Esophagus squamous epithelium (tissue), 5 donors: ENCODE measurements around the gene KLHL35. TPM values are rescaled to one million over a fixed set of nuclear protein-coding genes. Genes with fewer than 3 reads are reported as not detected.

Experiments
- DNase-seq: peaks from one replicate; lab custom pipeline; 2025; lab: John Stamatoyannopoulos, UW
- H3K27ac ChIP-seq, 4 donors: fragments of 200-600 bp; sonication (generic); one replicate each; pipeline ENCODE4 v1.5.1; 2016 to 2019; ENCODE audit warnings: mild to moderate bottlenecking in 1 of 4
- H3K27me3 ChIP-seq, 4 donors: fragments of 200-600 bp; sonication (generic); 1 replicate in 3 of 4; 2 replicates in 1 of 4; pipeline versions ENCODE4 v1.5.1 to v1.6.0; 2017 to 2021; ENCODE audit warnings: antibody characterized with exemption in 1 of 4
- H3K36me3 ChIP-seq, 3 donors: fragments of 200-600 bp; sonication (generic); one replicate each; pipeline ENCODE4 v1.5.1; 2016 to 2019
- H3K4me1 ChIP-seq, 3 donors: fragments of 200-600 bp; sonication (generic); one replicate each; pipeline ENCODE4 v1.5.1; 2017 to 2019
- H3K4me3 ChIP-seq, 4 donors: fragments of 200-600 bp; sonication (generic); 1 replicate in 3 of 4; 2 replicates in 1 of 4; pipeline ENCODE4 v1.5.1; 2016 to 2019; ENCODE audit warnings: mild to moderate bottlenecking in 2 of 4, moderate library complexity in 1 of 4
- H3K9me3 ChIP-seq, 3 donors: fragments of 200-600 bp; sonication (generic); one replicate each; pipeline ENCODE4 v1.5.1; 2016 to 2019
- POLR2A ChIP-seq, 4 donors: fragments of 450-650 bp; IDR thresholded peaks; one replicate each; pipeline ENCODE4 v1.6.1; 2017; ENCODE audit warnings: antibody characterized with exemption in 4 of 4, mild to moderate bottlenecking in 4 of 4, moderate library complexity in 3 of 4
- WGBS, 2 donors: methylation state at CpG; one replicate each; pipeline ENCODE4 v1.1.5; 2018; 5-methylcytosine and 5-hydroxymethylcytosine counted together
- intact Hi-C: fragments of 100-400 bp; cut with DNase I; formaldehyde crosslinking; loops from one replicate; pipeline ENCODE4 v1.15.0; 2022
- total RNA-seq, 4 donors: library from RNA; depleted of rRNA; stranded (reverse); fragments of >200 nt; gene quantifications; one replicate each; pipeline ENCODE4 v1.1.0, GENCODE V29; 2016
- TF ChIP-seq, protein P1 (sequence below), 6 experiments: fragments of 450-650 bp in 4 of 6; fragments of 200-600 bp in 2 of 6; sonication (generic) in 2 of 6; IDR thresholded peaks; one replicate each; pipeline ENCODE4 v1.5.1; 2016 to 2019; ENCODE audit warnings: antibody characterized with exemption in 6 of 6, mild to moderate bottlenecking in 4 of 6, moderate library complexity in 4 of 6
- donor health status: DM: yes; HTN: yes; CAD: no.

The KLHL35 gene, protein sequence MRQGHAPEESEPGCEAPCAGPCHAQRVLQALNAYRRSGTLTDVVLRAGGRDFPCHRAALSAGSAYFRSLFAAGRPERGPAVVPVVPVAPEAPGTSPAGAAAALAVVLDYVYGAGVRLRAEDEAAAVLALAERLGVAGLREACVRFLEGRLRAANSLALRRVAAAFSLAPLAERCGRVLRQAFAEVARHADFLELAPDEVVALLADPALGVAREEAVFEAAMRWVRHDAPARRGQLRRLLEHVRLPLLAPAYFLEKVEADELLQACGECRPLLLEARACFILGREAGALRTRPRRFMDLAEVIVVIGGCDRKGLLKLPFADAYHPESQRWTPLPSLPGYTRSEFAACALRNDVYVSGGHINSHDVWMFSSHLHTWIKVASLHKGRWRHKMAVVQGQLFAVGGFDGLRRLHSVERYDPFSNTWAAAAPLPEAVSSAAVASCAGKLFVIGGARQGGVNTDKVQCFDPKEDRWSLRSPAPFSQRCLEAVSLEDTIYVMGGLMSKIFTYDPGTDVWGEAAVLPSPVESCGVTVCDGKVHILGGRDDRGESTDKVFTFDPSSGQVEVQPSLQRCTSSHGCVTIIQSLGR
- under 1 TPM in 3 of 4 donors, not detected in 1; 0.62 to 0.95 (median 0.91) TPM for total RNA-seq

DNA sequence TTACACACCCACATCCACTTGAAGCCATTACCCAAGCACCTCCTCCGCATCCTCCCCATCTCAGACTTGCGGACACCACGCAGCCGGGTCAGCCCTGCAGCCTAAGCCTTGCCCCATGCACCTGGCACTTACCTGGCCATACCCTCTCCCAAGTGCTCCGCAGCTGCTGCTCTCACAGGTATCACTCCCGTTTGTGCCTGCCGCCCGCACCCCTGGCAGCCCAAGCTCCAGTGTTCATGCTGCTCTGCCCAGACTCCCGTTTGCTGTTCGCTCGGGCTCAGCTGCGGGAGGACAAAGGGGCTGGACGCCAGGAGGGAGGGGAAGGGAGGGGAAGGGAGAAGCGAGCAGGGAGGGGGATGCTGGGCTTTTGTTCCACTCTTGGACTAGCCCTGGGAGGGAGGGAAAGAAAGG is at the start of gene KLHL35:
Gene KLHL35, minus strand, starts transcription at position 293 of the 411 bp plus-strand sequence. CDS start 2,574 bp downstream, outside the sequence.
- Histone ChIP-seq H3K4me3 (no peak within 1 kb of the TSS), H3K27ac (no peak within 1 kb of the TSS), H3K36me3 (no peaks in the 10 kb centered on the region), H3K9me3 (no peaks in the 10 kb centered on the region), H3K27me3 (peaks cover 0 to 70% (median 5%) of the 10 kb centered on the region in 4 donors), H3K4me1 (peaks cover 3 to 32% (median 18%) of the 10 kb centered on the region in 3 donors)
- no peak for TF ChIP-seq POLR2A (IDR thresholded peaks at IDR 0.05)
- TF ChIP-seq, protein P1, sequence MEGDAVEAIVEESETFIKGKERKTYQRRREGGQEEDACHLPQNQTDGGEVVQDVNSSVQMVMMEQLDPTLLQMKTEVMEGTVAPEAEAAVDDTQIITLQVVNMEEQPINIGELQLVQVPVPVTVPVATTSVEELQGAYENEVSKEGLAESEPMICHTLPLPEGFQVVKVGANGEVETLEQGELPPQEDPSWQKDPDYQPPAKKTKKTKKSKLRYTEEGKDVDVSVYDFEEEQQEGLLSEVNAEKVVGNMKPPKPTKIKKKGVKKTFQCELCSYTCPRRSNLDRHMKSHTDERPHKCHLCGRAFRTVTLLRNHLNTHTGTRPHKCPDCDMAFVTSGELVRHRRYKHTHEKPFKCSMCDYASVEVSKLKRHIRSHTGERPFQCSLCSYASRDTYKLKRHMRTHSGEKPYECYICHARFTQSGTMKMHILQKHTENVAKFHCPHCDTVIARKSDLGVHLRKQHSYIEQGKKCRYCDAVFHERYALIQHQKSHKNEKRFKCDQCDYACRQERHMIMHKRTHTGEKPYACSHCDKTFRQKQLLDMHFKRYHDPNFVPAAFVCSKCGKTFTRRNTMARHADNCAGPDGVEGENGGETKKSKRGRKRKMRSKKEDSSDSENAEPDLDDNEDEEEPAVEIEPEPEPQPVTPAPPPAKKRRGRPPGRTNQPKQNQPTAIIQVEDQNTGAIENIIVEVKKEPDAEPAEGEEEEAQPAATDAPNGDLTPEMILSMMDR (IDR thresholded peaks at IDR 0.05), result no peak
- intact Hi-C loops, result no loop called here
- DNase-seq, result no peak
- WGBS, 2 donors, result 30 to 46% methylated on average over 6 to 12 of the region's 14 CpGs

DNA sequence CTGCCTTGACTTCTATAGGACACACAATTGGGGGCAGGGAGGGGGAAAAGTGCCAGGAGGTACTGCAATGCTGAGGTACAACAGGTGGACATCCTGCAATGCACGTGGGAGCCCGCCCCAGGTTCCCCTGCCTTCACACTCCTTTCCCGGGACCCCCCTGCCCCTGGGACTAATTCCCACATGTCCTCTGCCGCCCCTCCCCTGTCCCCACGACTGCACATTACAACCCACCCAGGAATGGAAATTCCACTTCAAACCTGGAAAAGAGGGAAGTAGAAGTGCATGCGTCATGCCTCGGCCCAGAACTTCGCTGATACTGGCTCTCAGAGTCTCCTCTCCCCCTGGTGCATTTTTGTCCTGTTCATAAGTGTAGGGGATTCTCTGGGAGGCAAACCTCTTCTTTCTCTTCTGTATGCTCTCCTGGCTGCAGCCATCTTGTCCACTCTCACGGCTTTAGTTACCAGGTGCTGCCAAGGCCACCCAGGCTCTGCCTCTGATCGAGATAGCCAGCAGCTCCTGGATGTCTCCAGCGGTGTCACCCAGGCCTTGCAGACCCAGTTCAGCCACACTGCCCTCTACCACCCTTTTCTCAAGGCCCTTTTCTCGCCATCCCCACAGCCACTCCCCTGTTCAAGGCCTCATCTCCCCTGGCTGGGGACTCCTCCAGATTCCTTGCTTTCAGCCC is 49.1 kb upstream of the KLHL35 start:
- H3K4me3 ChIP-seq, result no peak overlapping the region
- TF ChIP-seq, protein P1 (IDR thresholded peaks at IDR 0.05), result no peak
- no peak for TF ChIP-seq POLR2A (IDR thresholded peaks at IDR 0.05)
- H3K4me1 ChIP-seq, result peaks cover 0 to 3% (median under 1%) of the 10 kb centered on the region in 3 donors
- WGBS, 2 donors, result 87 to 89% methylated on average over 9 to 10 of the region's 12 CpGs
- intact Hi-C loops, result no loop called here
- H3K36me3 ChIP-seq, result no peaks in the 10 kb centered on the region
- H3K27ac ChIP-seq, result no peak overlapping the region
- H3K27me3 ChIP-seq, result no peaks in the 10 kb centered on the region
- no peaks in the 10 kb centered on the region for H3K9me3 ChIP-seq
- DNase-seq, result no peak

DNA sequence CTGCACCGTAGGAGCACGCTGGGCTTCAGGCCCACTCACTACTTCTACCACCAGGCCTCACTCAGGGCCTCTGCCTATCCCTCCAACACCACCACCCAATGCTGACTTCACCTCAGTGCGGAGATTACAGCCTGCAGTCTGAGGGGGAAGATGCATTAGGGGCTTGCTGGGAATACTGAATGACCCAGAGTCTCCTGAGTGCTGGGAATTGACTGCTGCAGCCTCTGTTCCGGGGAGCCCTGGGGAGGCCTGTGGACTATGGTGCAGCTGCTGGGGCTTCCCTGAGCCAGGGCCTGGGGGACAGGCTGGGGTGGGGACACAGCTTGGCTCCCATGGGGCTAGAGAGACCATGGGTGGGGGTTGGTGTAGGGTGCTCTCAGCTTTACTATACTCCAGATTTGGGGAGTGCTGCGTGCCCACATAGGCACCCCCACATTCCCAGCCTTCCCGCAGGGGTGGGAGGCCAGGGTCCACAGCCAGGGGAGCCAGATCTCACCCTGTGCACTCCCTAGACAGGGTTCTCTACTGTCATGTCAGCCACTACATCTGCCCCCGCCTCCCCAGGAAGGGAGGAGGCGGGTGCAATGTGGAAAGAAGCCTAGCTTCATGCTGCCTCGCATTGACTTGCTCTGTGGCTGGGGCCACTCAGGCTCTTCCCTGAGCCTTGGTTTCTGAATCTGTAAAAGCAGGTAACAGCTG is 48.4 kb upstream of the KLHL35 start:
- peaks cover 3 to 10% (median 7%) of the 10 kb centered on the region in 3 donors for H3K4me1 ChIP-seq
- H3K36me3 ChIP-seq, result no peaks in the 10 kb centered on the region
- DNase-seq, result no peak
- H3K4me3 ChIP-seq, result no peak overlapping the region
- intact Hi-C loops, result no loop called here
- WGBS, 2 donors, result 20 to 84% methylated on average over 1 to 5 of the region's 9 CpGs
- H3K27ac ChIP-seq, result no peak overlapping the region
- no peaks in the 10 kb centered on the region for H3K9me3 ChIP-seq
- TF ChIP-seq, protein P1 (IDR thresholded peaks at IDR 0.05), result no peak
- no peak for TF ChIP-seq POLR2A (IDR thresholded peaks at IDR 0.05)
- H3K27me3 ChIP-seq, result no peaks in the 10 kb centered on the region

DNA sequence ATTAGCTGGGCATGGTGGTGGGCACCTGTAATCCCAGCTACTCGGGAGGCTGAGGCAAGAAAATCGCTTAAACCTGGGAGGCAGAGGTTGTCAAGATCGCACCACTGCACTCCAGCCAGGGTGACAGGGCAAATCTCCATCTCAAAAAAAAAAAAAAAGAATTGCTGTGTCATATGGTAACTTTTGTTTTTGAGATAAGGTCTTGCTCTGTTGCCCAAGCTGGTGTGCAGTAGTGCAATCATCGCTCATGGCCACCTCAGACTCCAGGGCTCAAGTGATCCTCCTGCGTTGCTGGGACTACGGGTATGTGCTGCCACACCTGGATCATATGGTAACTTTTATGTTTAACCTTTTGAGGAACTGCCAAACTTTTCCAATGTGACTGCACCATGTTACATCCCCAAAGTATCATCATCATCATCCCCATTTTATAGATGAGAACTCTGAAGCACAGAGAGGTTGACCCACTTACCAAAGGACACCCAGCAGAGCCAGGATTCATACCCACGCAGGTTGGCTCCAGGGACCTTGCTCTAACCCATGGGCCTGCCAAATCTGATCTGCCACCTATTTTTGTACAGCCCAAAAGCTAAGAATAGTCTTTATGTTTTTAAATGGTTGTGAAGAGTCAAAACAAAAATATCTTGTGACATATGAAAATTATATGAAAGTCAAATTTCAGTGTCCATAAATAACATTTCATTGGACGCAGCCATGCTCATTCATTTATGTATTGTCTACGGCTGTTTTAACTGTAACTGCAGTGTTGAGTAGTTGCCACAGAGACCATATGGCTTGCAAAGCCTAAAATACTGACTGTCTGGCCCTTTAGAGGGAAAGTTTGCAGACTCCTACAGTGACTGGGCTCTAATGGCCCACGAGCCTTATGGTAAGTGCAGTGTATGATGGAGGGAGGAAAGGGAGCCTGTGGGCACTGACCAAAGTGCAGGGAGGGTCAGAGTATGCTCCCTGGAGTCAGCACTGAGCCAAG is 47.5 kb upstream of the KLHL35 start:
- no peaks in the 10 kb centered on the region for H3K27me3 ChIP-seq
- H3K9me3 ChIP-seq, result no peaks in the 10 kb centered on the region
- peaks cover 12 to 18% (median 15%) of the 10 kb centered on the region in 3 donors for H3K4me1 ChIP-seq
- no peak for TF ChIP-seq POLR2A (IDR thresholded peaks at IDR 0.05)
- TF ChIP-seq, protein P1 (IDR thresholded peaks at IDR 0.05), result no peak
- no peak overlapping the region for H3K27ac ChIP-seq
- DNase-seq, result no peak
- WGBS, 2 donors, result 83 to 86% methylated on average over 7 to 10 of the region's 10 CpGs
- intact Hi-C loops, result no loop called here
- no peaks in the 10 kb centered on the region for H3K36me3 ChIP-seq
- no peak overlapping the region for H3K4me3 ChIP-seq
